ENCODE measurements around the gene C1orf87.

Gene C1orf87, protein sequence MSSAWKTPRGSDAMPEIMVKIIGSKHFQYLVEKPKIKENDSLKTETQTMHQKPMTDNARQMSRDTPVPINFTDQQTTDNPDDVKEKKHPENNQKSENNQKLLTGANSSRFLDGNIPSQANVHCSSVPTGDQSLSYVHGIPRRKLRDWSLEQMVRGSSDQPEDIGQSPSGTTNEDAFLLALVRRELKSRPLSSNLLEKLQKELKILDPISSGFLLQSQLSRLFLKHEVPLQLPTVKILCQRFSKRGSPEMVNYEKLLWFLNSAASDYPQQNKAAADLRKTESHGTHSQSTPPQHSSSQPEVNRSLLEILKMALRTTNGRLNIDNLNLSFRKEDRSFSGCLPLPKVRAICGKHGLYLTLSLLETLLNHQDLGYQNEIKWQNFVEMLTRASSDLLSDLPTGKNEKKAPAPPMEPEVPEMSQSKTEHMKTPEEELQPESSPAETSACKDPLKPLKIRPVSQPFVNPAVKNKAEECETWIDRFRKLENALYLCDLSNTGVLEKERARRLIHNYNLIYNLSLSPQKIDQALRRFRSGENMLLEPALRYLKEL

GRCh38 chr1:60073605-60074278 is at the start of gene C1orf87:
TSS of gene C1orf87 (minus strand) at chr1:60073770. CDS start at chr1:60072643, 1,127 bp downstream.
- DNase-seq (ENCODE audit: low spot score): no peak

- DNase-seq (ENCODE audit: low spot score): no peak
Observed at GRCh38 chr1:60118085-60118484, 44.5 kb upstream of the C1orf87 start.

DNA sequence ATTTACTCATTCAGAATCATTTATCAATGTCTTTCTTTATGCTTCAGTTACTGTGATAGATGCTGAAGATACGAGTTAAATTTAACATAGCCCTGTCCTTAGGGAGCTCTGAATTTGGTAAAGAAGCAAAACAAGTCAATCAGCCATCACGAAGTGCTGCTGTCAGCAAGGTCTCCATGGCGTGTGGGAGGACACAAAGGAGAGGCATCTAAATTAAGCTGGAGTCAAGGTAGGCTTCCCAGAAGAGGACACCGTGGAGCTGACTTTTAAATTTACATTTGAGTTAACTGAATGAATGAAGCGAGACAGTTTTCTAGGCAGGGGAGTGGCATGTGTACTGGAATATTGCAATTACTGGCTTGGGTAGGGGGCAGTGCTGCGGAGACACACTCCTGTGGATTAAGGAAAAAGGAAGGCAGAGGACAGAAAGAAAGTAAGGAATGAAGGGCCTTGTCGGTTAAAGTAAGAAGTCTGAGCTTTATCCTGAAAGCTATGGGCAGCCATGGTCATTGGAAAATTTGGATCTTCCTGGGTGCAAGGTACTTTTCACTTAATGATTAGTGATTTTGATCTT is 41.3 kb upstream of the C1orf87 start:
- no peak for DNase-seq (ENCODE audit: low spot score)

DNA sequence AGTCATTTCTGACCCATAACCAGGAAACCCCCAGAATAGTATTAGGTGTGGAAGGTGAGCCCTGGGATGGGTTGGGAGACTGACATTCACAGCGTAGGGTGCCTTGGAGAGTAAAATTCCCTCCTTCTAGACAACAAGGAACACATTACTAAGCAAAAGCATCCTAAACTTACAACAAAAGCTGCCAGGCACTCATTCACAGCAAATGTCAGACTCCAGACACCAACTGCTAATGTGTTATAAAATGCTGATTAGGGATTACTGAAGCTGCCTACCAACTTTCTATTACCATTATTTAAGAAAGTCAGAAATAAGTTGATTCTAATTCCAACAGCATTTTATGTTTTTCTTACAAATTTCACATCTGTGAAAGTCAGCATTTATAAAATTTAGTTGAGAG is 40.0 kb upstream of the C1orf87 start:
- no peak for DNase-seq (ENCODE audit: low spot score)

- no peak for DNase-seq (ENCODE audit: low spot score)
Observed at GRCh38 chr1:60113028-60113427, 39.5 kb upstream of the C1orf87 start.

GRCh38 chr1:60111716-60112115 is 38.1 kb upstream of the C1orf87 start:
- no peak for DNase-seq (ENCODE audit: low spot score)

- no peak for DNase-seq (ENCODE audit: low spot score)
Observed at GRCh38 chr1:60111118-60111517, 37.5 kb upstream of the C1orf87 start.

- DNase-seq (ENCODE audit: low spot score): no peak
Observed at GRCh38 chr1:60108196-60108595, 34.6 kb upstream of the C1orf87 start.

DNA sequence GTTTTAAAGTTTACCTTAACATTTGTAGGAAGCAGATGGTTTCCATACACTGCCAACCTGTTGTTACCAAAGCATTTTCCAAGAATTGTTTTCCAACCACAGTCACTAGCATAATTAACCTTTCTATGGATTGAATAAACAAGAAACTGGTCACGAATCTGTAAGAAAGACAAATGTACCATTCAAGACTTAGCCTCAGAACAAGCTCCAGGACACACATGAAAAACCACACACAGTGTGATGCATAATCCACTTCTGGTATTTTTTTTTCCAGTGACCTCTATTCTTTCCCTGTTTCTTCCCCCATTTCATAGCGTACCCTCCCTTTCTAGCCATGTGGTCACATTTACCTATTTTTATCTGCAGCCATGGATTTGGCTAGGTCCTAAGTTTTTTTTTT is 29.6 kb upstream of the C1orf87 start:
- DNase-seq (ENCODE audit: low spot score): no peak

- DNase-seq (ENCODE audit: low spot score): no peak
Observed at GRCh38 chr1:60102267-60103061, 28.9 kb upstream of the C1orf87 start.

GRCh38 chr1:60101516-60101915 is 27.9 kb upstream of the C1orf87 start:
- no peak for DNase-seq (ENCODE audit: low spot score)

DNA sequence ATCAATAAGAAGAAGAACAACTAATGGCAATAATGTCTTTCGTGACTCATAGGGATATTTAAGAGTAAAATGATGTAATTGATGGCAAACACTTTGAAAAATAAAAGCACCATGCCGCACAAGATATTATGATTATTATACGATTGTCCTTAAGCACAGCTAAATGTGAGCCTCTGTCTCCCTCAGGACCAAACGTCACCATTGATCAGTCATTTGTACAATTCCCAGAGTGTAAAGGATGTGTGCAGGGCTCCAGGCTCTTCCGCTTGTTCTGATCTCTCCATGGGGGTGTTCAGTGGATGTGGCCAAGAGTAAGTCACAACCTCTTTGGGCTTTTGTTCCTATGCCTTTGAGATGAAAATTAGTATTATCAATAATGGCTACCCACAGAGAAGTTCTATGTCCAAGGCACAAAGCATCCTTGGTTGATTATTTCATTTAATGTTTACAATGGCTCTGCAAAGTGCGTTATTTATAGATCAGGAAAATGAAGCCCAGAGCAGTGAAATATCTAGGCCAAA is 17.7 kb upstream of the C1orf87 start:
- DNase-seq (ENCODE audit: low spot score): no peak

GRCh38 chr1:60090655-60091054 is 17.1 kb upstream of the C1orf87 start:
- no peak for DNase-seq (ENCODE audit: low spot score)

GRCh38 chr1:60088620-60089155 is 15.1 kb upstream of the C1orf87 start:
- DNase-seq (ENCODE audit: low spot score): no peak

- DNase-seq (ENCODE audit: low spot score): no peak
Observed at GRCh38 chr1:60087681-60088080, 14.1 kb upstream of the C1orf87 start.

DNA sequence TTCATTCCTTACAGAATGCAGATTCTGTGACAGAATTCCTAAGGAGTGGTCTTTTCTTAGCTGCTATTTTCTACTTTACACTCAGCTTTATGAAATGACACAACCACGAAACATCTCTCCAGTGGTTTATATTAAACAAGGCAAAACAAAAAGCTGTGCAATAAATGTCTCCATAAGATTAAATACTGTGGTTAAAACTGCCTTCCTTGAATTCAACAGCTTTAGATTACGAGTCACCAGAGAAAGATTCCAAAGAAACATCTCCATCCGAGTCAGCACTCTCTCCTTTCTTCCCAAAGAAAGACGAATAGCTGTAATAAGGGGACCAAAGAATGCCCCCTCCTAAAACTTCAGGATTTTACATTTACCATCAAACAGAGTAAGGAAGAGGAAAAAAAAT is 4.6 kb upstream of the C1orf87 start:
- no peak for DNase-seq (ENCODE audit: low spot score)

GRCh38 chr1:60071296-60071695 is 2.3 kb downstream of the C1orf87 start:
- no peak for DNase-seq (ENCODE audit: low spot score)

DNA sequence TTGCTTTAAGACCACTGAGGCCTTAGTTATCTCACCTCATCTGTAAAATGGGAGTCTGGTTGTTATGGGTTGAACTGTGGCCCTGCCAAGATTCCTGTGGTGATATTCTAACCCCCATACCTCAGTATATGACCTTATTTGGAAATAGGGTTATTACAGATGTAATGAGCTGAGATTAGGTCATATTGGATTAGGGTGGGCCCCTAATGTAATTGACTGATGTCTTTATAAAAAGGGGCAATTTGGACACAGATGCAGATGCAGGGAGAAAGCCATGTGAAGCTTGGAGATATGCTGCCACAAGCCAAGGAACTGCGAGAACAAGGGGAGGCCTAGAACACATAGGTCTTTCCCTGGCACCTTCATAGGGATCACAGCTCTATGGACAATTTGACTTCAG is 3.9 kb downstream of the C1orf87 start:
- DNase-seq (ENCODE audit: low spot score): no peak

GRCh38 chr1:60068393-60069045 is 5.1 kb downstream of the C1orf87 start:
- DNase-seq (ENCODE audit: low spot score): no peak

DNA sequence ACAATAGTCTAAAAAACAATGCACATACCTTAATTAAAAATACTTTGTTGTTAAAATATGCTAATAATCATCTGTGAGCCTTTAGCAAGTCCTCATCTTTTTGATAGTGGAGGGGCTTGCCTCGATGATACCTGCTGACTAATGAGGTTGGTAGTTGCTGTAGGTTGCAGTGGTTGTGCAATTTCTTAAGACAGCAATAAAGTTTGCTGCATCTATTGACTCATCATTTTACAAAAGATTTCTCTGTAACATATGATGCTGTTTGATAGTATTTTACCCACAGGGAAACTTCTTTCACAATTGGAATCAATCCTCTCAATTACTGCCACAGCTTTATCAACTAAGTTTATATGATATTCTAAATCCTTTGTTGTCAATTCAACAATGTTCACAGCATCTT is 7.6 kb downstream of the C1orf87 start:
- no peak for DNase-seq (ENCODE audit: low spot score)

GRCh38 chr1:60065199-60065598 is 8.4 kb downstream of the C1orf87 start:
- DNase-seq (ENCODE audit: low spot score): no peak

Measured in globus pallidus (tissue), 1 donor.